K562 (cell line): ENCODE results near the gene DVL2. TPM values are rescaled to one million over a fixed set of nuclear protein-coding genes. Genes with fewer than 3 reads are reported as not detected.
A peak's percentile ranks its signal among the peaks of the same experiment; 100 is the strongest.

ENCODE experiments used
- NCOA4 ChIP-seq: fragments of 450-650 bp; IDR thresholded peaks from 2 replicates; pipeline ENCODE4 v1.6.1; 2018; ENCODE audit warnings: mild to moderate bottlenecking; ENCODE audit not compliant: partially characterized antibody
- POLR3A ChIP-seq: IDR thresholded peaks from 2 replicates; pipeline ENCODE4 v1.6.1; 2011; ENCODE audit warnings: borderline replicate concordance, mild to moderate bottlenecking, moderate library complexity; ENCODE audit not compliant: insufficient read length, insufficient read depth; ENCODE audit errors: extremely low read depth
- SIX5 ChIP-seq, 2 experiments: IDR thresholded peaks; 2 replicates each; pipeline ENCODE4 v1.6.1; 2011; ENCODE audit warnings: low read length in 2 of 2, borderline replicate concordance in 1 of 2, low read depth in 1 of 2, mild to moderate bottlenecking in 1 of 2, moderate library complexity in 1 of 2; ENCODE audit not compliant: insufficient read depth in 1 of 2
- TOE1 ChIP-seq, 2 experiments: fragments of 450-650 bp in 1 of 2; sonication (generic) in 1 of 2; formaldehyde crosslinking in 1 of 2; IDR thresholded peaks; 2 replicates each; pipeline versions ENCODE4 v1.7.1 to v1.8.0; 2016 to 2022; ENCODE audit warnings: borderline replicate concordance in 2 of 2, mild to moderate bottlenecking in 2 of 2, antibody characterized with exemption in 1 of 2, inconsistent platforms in 1 of 2, low read depth in 1 of 2, missing genetic modification reagents in 1 of 2, moderate library complexity in 1 of 2
- ZKSCAN1 ChIP-seq: fragments of 150-350 bp; IDR thresholded peaks from 2 replicates; pipeline ENCODE4 v1.6.1; 2016; ENCODE audit warnings: low read depth, low read length
- ZNF140 ChIP-seq: fragments of 250-450 bp; sonication (Bioruptor Pico); IDR thresholded peaks from 2 replicates; pipeline ENCODE4 v1.8.0; 2021; ENCODE audit warnings: moderate library complexity, mild to moderate bottlenecking, inconsistent platforms
- ZNF589 ChIP-seq: fragments of 200-800 bp; sonication (Bioruptor generic); IDR thresholded peaks from 2 replicates; pipeline ENCODE4 v1.6.1; 2016; ENCODE audit warnings: low read depth, missing genetic modification characterization, missing compliant biosample characterization
- polyA plus RNA-seq, 8 experiments: library from polyadenylated mRNA; depleted of rRNA in 4 of 8; stranded (reverse) in 5 of 8; unstranded in 3 of 8; fragments of >200 nt; fragmentation: Nextera tagmentation in 2 of 8; fragmentation: Illumina TruSeq in 1 of 8; extraction: Ambion mirVana in 2 of 8; extraction: Trizol in 1 of 8; gene quantifications; 2 replicates each; pipeline versions ENCODE4 v1.2.1 to v1.2.3, GENCODE V29; 2011 to 2014; ENCODE audit warnings: inconsistent platforms in 1 of 8, missing spikeins in 1 of 8
- total RNA-seq, 7 experiments: library from RNA; depleted of rRNA in 6 of 7; stranded (reverse); fragments of >200 nt in 6 of 7; fragmentation: Illumina TruSeq in 2 of 7; extraction: Trizol in 2 of 7; gene quantifications; 2 replicates each; pipeline versions ENCODE4 v1.2.1 to v1.2.3, GENCODE V29; 2011 to 2021; ENCODE audit warnings: low replicate concordance in 1 of 7
- TF ChIP-seq, protein P1 (sequence below): fragments of 250-450 bp; sonication (Bioruptor Pico); IDR thresholded peaks from 2 replicates; pipeline ENCODE4 v1.4.0; 2020; ENCODE audit warnings: mild to moderate bottlenecking
- TF ChIP-seq, protein P2 (sequence below): sonication (generic); formaldehyde crosslinking; IDR thresholded peaks from 2 replicates; pipeline ENCODE4 v1.9.0; 2022; ENCODE audit warnings: mild to moderate bottlenecking, missing genetic modification reagents
- TF ChIP-seq, protein P3 (sequence below): sonication (generic); formaldehyde crosslinking; IDR thresholded peaks from 2 replicates; pipeline ENCODE4 v1.8.1; 2023; ENCODE audit warnings: mild to moderate bottlenecking, missing genetic modification reagents
- TF ChIP-seq, protein P4 (sequence below): IDR thresholded peaks from 2 replicates; pipeline ENCODE4 v1.6.1; 2011; ENCODE audit warnings: borderline replicate concordance, low read depth, mild to moderate bottlenecking, moderate library complexity, low read length; ENCODE audit not compliant: insufficient read depth, poor library complexity, severe bottlenecking

DVL2 gene
- total and polyA plus RNA-seq, 9 of the 15 experiments (the other 6 are each of a cell fraction or from before 2014, with no cell fraction given), result 1.3 to 49.5 (median 24.3) TPM

DNA sequence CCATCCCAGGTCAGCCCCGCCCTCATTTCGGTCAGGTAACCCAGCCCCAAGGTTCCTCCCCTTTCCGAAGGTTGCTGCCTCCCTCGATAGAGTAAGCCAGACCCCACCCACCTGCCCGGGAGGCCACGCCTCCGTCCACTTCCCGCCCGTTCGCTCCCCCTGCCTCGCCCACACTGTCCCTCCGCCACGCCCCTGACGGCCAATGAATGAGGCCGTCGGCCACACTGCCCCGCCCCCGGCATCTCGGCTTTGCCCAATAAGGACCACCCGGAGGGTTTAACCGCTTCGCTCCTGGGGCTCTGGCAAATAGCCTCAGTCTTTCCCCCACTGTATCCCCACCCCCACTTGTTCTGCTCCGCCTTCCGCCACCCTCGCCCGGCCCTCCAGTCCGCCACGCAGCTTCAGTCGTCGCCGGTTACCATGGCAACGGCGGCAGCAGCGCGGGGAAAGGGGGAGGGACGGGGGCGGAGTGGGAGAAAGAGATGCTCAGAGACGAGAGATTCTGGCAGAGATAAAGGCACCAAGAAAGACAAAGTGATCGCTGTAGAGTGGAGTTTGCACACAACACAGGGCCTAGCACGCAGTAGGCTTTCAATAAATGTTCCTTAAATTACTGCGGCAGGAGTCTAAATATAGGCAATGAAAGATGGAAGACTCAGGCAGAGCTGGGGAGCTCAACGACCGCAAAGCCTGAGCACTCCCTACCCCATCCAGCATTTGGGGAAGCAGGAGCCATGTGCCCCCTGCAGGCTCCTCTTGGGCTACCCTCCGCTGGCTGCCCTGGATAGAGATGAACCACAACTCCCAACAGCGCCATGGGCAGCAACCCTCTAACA lies 19.8 kb downstream of the DVL2 start (continued):
- no peak for TF ChIP-seq NCOA4
- TF ChIP-seq POLR3A, result no peak
- TF ChIP-seq, protein P1, sequence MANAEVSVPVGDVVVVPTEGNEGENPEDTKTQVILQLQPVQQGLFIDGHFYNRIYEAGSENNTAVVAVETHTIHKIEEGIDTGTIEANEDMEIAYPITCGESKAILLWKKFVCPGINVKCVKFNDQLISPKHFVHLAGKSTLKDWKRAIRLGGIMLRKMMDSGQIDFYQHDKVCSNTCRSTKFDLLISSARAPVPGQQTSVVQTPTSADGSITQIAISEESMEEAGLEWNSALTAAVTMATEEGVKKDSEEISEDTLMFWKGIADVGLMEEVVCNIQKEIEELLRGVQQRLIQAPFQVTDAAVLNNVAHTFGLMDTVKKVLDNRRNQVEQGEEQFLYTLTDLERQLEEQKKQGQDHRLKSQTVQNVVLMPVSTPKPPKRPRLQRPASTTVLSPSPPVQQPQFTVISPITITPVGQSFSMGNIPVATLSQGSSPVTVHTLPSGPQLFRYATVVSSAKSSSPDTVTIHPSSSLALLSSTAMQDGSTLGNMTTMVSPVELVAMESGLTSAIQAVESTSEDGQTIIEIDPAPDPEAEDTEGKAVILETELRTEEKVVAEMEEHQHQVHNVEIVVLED (CRISPR knock-in tag), result no peak
- TF ChIP-seq ZNF589 (CRISPR knock-in tag), result no peak
- TF ChIP-seq, protein P2, sequence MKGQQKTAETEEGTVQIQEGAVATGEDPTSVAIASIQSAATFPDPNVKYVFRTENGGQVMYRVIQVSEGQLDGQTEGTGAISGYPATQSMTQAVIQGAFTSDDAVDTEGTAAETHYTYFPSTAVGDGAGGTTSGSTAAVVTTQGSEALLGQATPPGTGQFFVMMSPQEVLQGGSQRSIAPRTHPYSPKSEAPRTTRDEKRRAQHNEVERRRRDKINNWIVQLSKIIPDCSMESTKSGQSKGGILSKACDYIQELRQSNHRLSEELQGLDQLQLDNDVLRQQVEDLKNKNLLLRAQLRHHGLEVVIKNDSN (CRISPR knock-in tag), result no peak
- TF ChIP-seq, protein P3, sequence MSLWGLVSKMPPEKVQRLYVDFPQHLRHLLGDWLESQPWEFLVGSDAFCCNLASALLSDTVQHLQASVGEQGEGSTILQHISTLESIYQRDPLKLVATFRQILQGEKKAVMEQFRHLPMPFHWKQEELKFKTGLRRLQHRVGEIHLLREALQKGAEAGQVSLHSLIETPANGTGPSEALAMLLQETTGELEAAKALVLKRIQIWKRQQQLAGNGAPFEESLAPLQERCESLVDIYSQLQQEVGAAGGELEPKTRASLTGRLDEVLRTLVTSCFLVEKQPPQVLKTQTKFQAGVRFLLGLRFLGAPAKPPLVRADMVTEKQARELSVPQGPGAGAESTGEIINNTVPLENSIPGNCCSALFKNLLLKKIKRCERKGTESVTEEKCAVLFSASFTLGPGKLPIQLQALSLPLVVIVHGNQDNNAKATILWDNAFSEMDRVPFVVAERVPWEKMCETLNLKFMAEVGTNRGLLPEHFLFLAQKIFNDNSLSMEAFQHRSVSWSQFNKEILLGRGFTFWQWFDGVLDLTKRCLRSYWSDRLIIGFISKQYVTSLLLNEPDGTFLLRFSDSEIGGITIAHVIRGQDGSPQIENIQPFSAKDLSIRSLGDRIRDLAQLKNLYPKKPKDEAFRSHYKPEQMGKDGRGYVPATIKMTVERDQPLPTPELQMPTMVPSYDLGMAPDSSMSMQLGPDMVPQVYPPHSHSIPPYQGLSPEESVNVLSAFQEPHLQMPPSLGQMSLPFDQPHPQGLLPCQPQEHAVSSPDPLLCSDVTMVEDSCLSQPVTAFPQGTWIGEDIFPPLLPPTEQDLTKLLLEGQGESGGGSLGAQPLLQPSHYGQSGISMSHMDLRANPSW, result no peak
- TF ChIP-seq ZKSCAN1, result peak; percentile 31; the same call in 1 of the 2 replicates
- TF ChIP-seq, protein P4, sequence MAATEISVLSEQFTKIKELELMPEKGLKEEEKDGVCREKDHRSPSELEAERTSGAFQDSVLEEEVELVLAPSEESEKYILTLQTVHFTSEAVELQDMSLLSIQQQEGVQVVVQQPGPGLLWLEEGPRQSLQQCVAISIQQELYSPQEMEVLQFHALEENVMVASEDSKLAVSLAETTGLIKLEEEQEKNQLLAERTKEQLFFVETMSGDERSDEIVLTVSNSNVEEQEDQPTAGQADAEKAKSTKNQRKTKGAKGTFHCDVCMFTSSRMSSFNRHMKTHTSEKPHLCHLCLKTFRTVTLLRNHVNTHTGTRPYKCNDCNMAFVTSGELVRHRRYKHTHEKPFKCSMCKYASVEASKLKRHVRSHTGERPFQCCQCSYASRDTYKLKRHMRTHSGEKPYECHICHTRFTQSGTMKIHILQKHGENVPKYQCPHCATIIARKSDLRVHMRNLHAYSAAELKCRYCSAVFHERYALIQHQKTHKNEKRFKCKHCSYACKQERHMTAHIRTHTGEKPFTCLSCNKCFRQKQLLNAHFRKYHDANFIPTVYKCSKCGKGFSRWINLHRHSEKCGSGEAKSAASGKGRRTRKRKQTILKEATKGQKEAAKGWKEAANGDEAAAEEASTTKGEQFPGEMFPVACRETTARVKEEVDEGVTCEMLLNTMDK, result peak; percentile 84
- peak in 1 of 2 experiments; percentile 93; a peak in 3 of 4 replicates for TF ChIP-seq SIX5 (IDR thresholded peaks at IDR 0.05; ENCODE audit: borderline replicate concordance in 1 of 2, insufficient read depth in 1 of 2, low read depth in 1 of 2, low read length in 2 of 2)
- no peak for TF ChIP-seq ZNF140
- TF ChIP-seq TOE1 (IDR thresholded peaks at IDR 0.05; ENCODE audit: borderline replicate concordance), result 0 out of 2 replicates have a peak, but pooled peaks have one; percentile 35
- TF ChIP-seq TOE1 (CRISPR knock-in tag; IDR thresholded peaks at IDR 0.05; ENCODE audit: borderline replicate concordance, low read depth), result no peak
